Muscle of back (tissue), 11 donors: ENCODE data around the gene HHATL. TPM values are rescaled to one million over a fixed set of nuclear protein-coding genes. Genes with fewer than 3 reads are reported as not detected.
"Not testable (repeated sequence)": the region's sequence is repeated elsewhere in the genome, so short reads cannot be mapped to it uniquely, and the experiment has no call there.

ENCODE experiments used
- DNase-seq, 3 donors: peaks; one replicate each; pipeline versions ENCODE4 v3.0.0 to v3.0.0-alpha.2; 2013
- polyA plus RNA-seq, 10 donors: library from polyadenylated mRNA; unstranded; fragments of 120-200 nt; gene quantifications; one replicate each; pipeline ENCODE4 v1.2.1, GENCODE V29; 2013; ENCODE audit not compliant: insufficient read length in 10 of 10

The HHATL gene
- polyA plus RNA-seq, 10 donors = 20.7 to 85.0 (median 48.6) TPM

GRCh38 chr3:42735019-42735418, 32.4 kb upstream of the HHATL start:
- DNase-seq = no peak

- DNase-seq = no peak
These were observed 31.8 kb upstream of the HHATL start for GRCh38 chr3:42734263-42734860.

DNA sequence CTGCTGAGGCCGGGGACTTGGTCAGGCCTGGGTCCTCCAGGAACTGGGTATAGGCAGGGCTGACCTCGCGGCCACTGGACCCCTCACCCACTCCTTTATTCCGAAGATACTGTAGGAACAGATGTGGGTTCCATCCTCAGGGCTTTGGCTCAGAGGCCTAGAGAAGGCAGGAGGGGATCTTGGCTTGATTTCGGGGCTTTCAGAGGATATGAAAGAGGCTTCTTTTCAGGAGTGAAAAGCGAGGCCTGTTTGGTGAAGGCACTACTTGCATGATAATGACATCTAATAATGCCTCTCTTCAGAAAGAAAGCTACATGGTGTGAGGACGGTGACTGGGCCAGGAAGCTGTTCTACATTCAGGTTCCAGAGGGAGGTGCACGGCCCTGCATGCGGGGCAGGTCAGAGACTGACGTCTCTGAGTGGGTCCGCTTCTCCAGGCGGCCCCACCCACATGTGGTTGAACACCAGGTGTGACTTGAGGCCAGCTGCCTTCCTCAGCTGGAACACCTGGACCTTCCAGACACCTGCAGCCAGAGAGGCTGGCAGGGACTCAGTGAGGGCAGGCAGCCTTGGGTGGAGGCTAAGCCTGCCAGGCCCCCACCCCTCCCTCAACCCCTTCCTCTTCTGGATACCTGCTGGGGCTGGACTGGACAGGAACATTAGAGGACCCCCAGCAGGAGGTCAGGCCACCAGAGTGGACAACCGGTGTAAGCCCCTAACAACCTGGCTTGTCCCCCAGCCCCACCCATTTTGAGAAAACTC, 31.1 kb upstream of the HHATL start:
- no peak for DNase-seq

DNA sequence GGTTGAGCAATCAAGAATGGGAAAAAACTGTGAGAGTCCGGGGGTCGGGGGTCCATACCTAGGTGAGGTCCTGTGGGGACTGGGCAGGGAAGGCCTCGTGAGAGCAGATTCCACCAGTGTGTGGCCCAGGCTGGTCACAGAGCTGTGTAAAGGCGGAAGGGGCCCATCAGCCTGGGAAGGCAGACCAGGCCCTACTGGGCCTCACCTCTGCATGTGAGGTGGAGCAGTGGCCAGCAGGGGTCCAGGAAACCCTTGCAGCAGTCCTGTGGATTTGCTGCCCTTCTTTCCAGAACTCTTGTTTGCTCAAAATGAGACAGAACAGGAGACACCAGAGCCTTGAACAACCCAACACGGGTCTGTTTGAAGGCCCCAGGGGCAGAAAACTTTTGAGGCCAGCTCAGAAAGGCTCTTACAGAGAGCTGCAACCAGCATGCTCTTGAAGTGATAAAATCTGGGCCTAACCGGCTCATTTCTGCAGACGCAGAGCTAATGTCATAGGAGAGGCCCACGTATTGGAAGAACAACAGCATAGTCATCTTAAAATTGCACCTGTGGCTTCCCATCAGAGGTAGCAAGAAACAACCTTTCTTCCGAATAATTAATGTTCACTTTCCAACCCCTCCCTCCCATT, 30.3 kb upstream of the HHATL start:
- DNase-seq = no peak

- no peak for DNase-seq
These were observed 29.7 kb upstream of the HHATL start for GRCh38 chr3:42732196-42732828.

DNA sequence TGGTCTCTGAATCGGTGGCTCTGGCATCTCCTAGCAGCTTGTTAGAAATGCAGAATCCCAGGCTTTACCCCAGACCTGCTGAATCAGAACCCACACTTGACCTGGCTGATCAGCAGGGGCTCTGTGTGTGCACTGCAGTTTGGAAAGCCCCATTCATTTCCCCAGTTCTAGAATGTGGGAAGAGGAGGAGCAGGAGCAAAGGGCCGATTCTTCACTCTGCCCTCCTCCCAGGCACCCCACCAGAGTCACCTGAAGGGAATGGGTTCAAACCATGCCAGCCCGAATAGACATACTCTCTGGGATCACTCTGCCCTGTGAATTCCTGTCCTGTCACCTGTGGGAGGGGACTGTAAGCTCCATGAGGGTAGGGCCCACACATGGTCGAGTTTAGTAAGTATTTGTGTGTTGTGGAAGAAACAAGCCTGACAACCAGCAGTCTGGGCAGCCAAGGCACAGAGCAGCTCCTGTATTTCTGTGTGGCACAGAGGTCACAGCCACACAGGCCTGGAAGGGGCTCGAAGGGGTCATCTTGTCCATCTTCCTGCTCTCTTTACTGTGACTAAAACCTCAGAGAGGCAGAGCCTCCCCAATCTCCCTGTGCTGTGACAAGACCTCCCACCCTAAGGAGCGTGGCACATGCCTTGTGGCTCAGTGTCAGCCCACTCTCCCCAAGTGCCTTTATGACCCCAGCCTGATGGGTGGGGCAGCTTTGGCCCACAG, 29.0 kb upstream of the HHATL start:
- DNase-seq = no peak

- DNase-seq = no peak
These were observed 28.3 kb upstream of the HHATL start for GRCh38 chr3:42730706-42731420.

GRCh38 chr3:42730294-42730693, 27.7 kb upstream of the HHATL start:
- DNase-seq = no peak

- no peak for DNase-seq
These were observed 27.0 kb upstream of the HHATL start for GRCh38 chr3:42729404-42730145.

- no peak for DNase-seq
These were observed 26.2 kb upstream of the HHATL start for GRCh38 chr3:42728668-42729364.

DNA sequence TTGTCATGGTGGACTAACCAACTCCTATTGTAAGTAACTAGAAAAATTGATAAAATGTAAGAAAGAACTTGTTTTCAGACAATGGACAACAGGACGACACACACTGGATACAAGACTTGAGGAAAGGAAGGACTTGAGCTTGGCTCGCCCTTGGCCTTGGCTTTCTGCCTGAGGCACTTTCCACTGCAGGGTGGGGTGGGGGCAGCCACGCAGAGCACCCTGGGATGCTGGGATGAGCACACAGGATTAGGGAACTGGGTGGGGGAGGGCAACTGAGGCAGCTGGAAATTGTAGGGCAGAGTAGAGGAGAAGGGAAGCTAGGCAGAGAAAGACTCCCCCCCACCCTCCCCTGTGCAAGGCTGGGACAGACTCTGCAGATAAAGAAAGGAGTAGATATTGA, 25.5 kb upstream of the HHATL start:
- no peak for DNase-seq

DNA sequence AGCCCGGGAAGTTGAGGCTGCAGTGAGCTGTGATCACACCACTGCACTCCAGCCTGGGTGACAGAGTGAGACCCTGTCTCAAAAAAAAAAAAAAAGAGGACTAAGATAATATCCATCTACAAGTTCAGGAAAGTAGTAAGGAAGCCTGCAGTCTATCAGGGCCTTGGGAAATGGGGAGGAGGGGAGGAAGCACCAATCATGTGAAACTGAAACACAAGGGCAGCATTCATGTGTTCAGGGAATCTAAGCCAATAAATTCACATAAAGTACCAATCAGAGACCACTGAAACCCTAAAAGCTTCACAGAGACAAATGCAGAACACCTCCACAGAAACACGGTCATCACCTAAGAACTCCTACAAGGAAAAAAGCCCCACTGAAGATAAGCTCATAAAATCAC, 22.9 kb upstream of the HHATL start:
- no peak for DNase-seq

DNA sequence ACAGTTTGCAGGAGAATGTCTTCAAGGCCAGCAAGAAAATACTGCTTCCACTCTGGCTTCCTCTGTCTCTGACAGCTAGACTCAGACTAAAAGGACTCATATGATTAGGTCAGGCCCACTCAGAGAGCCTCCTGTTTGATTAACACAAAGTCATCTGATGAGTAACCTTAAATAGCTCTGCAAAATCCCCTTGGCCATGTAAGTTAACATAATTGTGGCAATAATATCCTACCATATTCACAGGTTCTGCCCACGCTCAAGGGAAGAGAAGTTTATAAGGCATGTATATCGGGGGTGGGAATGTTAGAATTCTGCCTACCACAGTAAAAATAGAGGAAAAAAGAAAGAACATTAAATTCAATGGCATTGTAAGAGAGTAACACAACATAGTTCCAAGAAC, 20.6 kb upstream of the HHATL start:
- DNase-seq = no peak

- DNase-seq = not testable (repeated sequence)
These were observed 19.8 kb upstream of the HHATL start for GRCh38 chr3:42722442-42722841.

DNA sequence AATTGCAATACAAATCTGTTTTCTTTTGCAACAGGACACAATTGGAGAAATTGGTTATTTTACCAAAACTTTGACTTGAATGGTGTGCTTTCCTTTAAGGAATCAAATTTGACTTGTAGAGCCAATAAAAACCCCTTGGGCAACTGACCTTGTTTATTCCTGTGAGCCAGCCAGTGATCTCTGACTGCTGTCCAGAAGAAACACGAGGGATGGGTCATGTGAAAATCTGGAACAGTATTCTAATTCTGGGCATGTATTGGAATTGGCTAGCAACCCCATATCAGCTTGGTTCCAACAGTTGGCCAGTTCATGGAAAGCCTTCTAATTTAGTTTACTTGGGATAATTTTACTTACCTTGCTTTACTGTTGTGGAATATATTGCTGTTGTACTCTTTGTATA, 19.1 kb upstream of the HHATL start:
- DNase-seq = no peak

DNA sequence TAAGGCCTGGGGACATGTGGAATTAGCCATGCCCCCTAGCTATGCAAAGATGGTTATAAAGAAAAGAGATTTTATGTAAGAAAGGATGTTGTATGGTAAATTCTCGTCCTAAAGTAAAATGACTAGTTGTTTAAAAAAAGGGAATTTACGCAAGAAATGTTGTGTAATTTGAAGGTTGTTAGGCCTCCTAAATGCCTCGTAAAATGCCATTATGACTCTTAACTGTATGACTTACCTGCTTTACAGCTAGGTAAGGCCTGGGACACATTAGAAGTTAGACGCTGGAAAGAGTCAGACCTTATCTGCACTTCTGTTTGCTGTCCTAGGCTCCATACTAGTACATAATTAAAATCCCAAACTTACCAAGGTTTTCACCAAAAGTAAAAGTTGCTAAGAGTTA, 17.5 kb upstream of the HHATL start:
- DNase-seq = no peak

GRCh38 chr3:42719002-42719401, 16.4 kb upstream of the HHATL start:
- no peak for DNase-seq

DNA sequence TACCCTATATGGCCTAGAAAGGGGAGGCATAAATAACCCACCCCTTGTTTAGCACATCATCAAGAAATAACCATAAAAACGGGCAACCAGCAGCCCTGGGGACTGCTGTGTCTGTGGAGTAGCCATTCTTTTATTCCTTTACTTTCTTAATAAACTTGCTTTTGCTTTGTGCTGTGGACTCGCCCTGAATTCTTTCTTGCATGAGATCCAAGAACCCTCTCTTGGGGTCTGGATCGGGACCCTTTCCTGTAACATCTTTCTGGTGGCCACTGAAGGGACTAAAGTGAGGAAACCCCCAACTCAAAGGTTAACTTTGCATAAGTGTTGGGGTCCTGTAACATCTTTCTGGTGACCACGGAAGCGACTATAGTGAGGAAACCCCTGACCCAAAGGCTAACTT, 15.7 kb upstream of the HHATL start:
- no peak for DNase-seq

- no peak for DNase-seq
These were observed 14.7 kb upstream of the HHATL start for GRCh38 chr3:42717306-42717705.
